Cardiac atrium fibroblast (primary cell): ENCODE results near the gene FRZB. TPM values are rescaled to one million over a fixed set of nuclear protein-coding genes. Genes with fewer than 3 reads are reported as not detected.

ENCODE experiments used
- total RNA-seq: library from RNA; depleted of rRNA; stranded (reverse); fragments of >200 nt; gene quantifications from 2 replicates; pipeline ENCODE4 v1.2.3, GENCODE V29; 2015

Gene FRZB, protein sequence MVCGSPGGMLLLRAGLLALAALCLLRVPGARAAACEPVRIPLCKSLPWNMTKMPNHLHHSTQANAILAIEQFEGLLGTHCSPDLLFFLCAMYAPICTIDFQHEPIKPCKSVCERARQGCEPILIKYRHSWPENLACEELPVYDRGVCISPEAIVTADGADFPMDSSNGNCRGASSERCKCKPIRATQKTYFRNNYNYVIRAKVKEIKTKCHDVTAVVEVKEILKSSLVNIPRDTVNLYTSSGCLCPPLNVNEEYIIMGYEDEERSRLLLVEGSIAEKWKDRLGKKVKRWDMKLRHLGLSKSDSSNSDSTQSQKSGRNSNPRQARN
- 0.49 TPM in 1 of 2 replicates, not detected in the other for total RNA-seq

DNA sequence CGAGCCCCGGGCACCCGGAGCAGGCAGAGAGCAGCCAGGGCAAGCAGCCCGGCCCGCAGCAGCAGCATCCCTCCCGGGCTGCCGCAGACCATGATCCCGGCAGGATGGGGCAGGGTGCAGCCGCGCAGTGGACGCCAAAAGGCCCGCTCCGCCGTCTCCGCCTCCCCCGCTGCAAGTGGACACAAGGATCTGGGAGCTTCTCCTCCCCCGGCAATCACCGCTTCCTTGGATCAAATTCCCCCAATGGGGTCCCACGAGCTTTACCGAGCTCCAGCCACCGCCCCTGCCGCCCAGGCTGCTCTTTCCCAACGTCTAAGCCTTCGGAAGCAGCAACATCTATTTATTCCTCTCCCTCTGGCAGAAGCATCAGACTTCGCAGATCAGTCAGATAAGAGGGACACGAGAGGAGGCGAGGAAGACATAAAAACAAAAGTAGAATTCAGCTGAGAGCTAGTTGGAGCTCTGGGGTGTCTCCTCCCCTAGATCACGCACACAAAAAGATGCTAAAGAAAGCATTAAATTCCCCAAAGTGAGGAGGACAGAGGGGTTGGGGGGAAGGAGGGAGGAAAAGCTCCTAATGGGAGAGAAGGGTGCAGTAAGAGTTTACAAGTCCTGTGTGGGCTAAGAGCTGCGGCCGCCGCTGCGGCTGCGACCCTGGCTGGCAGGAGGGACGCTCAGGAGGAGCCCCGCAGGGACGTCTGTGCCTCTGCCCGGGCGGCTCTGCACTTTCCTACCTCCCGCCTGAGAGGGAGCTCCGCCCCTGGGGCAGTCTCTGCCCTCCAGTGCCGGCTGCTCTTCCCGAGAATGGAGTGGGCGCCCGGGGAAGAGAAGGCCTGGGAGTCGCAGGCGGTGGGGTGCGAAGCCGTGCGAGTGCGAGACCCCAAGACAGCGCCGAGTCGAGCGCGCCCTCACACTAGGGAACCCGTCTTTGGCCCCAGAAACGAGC is at the start of gene FRZB:
Gene FRZB (minus strand): TSS at position 177 of the 946 bp plus-strand sequence. CDS start 85 bp downstream, at position 92.

Other genes starting within 250 kb of the FRZB start
- 107 and 115 TPM in 2 replicates for gene DNAJC10, start 150.4 kb downstream of the FRZB start, total RNA-seq
- 105 and 106 TPM in 2 replicates for gene NCKAP1, start 171.8 kb upstream of the FRZB start, total RNA-seq
- gene DUSP19, start 212.1 kb upstream of the FRZB start, total RNA-seq: 1.5 and 2.5 TPM in 2 replicates